Stimulated activated CD4-positive, alpha-beta T cell treated with anti-CD3 and anti-CD28 coated beads, Interleukin-4, amount 100 ng/mL, for 48 hours (primary cell): Measurements from ENCODE around the gene TEX53.

ENCODE experiments used
- DNase-seq, 2 donors: peaks; one replicate each; pipeline ENCODE4 v3.0.0-alpha.2; 2020; ENCODE audit warnings: low read depth in 2 of 2

The TEX53 gene

DNA sequence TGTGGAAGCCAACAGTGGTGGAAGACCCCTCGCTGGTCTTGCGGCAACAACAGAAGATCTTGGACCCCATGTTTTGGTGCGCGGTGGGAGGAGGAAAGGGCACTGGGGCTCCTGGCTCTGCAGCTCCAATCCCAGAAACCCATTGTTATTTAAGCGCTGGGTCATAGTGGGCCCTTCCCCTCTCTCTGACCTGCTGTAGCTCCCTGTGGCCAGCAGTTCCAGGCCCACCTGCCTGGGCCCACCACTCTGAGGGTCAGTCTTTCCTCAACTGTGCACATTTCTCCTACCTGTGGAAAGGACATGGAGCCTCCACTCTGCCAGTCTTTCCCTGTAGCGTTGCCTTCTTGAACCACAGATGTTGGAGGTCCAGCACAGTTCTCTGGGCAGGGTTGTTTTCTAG lies at the start of gene TEX53:
TSS of gene TEX53 (minus strand) at position 101 of the 400 bp plus-strand sequence. CDS start at position 70, 31 bp downstream.
- no peak for DNase-seq

DNA sequence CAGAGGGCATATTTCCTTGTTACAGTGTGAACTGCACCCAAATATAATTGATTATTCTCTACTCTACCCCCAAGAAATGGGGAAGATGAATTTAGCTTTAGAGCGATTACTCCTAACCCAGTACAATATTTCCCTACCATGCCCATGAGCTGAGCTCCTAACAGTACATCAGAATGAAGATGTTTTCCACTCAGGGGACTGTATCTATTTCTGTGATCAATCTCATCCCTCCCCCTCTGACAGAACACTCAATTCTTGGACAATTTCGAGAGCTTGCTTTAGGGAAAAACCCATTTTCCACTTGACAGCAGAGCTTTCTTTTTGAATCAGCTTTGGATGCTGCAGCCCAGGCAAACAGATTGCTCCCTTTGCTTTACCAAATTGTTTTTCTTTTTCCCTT lies 49.1 kb upstream of the TEX53 start:
- DNase-seq, result no peak

DNA sequence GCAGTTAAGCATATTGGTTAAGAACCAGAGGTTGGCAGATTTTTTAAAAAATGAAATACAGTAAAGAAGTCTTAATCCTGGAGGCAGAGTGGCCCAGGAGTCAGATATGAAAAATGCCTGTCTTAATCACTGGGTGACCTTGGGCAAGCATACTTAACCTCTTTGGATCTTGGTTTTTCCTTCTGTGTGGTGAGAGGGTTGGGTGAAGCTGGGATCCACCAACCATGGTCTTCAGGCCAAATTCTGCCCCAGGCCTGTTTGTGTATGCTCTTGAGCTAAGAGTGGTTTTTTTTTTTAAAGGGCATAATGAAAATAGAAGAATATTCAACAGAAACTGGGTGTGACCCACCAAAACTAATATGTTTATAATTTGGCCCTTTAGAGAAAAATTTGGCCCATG lies 44.4 kb upstream of the TEX53 start:
- DNase-seq, result no peak

DNA sequence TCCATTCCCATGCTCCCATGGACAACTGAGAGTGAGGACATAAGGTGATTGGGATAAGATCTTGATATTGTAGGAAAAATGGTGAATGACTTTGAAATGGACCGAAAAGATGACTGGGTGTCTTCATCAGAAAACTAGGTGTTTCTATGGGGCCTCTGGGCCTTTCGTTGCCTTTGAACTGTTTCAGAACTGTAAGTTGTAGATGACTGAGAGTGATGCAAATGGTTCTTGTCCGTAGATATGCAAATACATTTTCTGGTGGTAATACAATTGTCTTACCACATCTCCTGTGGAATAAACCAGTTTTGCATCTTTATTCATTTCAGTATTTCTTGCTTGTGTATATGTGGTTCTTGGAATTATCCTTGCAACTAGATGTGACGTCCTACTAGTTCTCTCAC lies 40.3 kb upstream of the TEX53 start:
- no peak for DNase-seq

DNA sequence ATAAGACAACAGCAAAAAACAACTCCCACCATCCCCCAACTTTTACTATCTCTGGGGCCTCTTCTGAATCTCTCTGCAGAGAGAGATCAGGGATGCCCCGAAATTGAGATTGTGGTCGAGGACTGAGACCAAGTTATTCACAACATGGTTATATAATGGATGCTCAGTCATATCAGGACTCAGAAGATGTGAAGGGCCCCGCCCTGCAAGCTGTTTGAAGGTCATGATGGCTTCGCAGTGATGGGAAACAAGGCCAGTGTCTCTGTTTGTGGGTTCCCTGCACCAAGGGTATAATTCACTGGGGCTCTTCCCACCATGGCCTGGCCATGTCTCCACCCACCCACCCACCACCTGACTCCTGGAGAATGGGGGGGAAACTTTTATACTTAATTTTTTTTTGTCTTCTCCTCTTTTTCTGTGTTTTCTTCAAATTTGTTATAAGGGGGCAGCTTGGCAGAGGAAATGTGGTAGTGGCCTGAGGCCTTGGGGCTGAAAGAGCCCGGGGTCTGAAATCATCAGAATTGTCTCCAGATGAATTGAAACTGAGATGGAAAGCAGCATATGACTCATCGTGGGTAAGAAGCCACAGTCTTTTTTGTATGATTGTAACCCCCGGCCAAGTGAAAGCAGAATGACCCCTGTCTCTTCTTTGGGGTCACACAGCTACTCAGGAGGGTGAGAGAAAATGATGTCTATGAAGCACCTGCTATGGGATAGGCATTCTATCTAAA lies 39.4 kb upstream of the TEX53 start:
- DNase-seq, result peak; percentile 47 to 68

DNA sequence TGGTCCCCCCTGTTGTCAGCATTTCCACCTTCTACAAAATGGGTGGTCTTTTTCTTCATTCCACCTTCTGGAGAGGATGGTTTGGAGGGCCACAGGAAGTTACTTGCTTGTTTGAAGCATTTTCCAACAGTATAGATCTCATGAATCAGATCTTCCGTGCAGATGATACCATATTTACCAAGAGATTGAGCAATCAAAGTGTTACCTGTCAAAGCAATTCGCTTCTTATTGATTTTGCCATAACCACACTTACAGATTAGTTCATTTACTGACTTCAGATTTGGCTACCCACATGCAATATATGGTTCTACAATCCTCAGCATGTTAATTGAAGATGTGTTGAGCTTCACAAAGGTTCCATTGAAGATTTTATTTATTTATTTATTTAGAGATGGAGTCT lies 38.3 kb upstream of the TEX53 start:
- no peak for DNase-seq

DNA sequence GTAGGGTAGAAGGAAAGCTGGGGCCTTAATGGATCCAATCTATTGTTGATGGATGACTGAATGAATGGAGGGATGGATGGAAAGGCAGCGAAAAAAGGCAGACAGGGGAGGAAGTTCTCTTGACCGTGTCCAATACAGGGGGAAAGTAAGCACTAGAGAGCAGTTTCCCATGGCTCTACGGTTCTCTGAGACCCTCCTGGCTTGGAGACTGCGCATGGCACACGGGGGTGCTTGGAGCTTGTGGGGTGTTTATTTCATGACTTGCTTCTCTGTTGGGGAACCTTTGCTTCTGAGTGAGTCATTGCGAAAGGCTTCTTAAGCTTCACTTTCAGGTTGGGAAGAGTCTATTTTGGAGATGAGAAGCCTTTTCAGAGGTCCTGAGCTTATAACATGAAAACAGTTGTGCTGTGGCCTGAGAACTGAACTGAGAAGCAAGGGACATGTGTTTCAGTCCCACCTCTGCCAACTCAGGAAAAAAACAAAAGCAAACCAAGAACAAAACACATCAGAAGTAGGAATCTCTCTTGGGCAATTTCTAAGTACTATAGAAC lies 37.2 kb upstream of the TEX53 start:
- no peak for DNase-seq

DNA sequence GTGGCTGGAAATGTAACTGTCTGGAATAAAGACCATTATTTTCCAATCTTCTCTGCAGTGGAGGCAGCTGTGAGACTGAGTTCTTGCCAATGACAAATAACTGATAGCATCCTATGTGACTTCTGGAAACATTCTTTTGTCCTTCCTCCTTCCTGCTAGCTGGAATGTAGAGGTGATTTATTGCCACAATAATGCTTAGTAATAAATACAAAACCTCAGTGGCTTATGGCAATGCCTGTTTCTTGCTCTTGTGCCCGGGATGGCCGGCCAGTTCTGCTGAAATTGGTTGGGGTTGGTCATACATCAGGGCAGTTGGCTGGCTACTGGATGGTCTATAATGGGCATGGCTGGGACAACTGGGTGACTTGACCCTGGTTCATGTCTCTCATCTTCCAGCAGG lies 36.5 kb upstream of the TEX53 start:
- DNase-seq, result no peak

DNA sequence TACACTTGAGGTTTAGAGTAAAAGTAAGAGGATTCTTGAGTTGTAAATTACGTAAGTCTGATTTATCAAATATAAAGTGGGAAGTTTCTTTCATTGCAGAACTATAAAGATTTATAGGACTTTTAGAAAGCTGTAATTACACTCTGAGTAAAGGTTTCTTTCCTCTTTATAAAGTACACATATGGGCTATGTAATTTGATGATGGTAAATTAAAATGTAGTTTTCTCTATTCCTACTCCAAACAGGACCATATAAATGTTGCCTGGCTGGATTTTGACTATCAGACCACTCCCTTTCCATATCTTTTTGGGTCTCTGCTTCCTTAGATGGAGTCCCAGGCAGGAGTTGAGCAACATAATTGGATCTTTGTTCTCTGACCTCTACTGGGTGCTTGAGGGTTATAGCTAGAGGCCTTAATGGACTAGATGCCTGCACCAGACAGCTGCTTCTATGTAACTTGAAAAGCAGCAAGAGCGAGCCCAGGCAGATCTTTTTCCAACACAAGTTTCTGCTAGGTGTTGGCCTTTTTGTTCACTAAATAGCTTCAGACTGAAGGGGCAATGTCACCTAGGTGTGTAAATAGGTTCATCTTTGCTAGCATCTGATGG lies 35.7 kb upstream of the TEX53 start:
- DNase-seq, result no peak

DNA sequence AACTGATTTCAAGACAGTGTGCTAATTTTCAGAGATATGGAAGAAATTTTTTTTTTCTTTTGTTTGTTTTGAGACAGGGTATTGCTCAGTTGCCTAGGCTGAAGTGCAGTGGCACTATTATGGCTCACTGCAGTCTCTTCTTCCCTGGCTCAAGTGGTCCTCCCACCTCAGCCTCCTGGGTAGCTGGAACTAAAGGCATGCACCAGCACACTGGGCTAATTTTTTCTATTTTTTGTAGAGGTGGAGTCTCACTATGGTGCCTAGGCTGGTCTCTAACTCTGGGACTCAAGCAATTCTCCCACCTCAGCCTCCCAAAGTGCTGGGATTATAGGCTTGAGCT lies 34.3 kb upstream of the TEX53 start:
- DNase-seq, result no peak

DNA sequence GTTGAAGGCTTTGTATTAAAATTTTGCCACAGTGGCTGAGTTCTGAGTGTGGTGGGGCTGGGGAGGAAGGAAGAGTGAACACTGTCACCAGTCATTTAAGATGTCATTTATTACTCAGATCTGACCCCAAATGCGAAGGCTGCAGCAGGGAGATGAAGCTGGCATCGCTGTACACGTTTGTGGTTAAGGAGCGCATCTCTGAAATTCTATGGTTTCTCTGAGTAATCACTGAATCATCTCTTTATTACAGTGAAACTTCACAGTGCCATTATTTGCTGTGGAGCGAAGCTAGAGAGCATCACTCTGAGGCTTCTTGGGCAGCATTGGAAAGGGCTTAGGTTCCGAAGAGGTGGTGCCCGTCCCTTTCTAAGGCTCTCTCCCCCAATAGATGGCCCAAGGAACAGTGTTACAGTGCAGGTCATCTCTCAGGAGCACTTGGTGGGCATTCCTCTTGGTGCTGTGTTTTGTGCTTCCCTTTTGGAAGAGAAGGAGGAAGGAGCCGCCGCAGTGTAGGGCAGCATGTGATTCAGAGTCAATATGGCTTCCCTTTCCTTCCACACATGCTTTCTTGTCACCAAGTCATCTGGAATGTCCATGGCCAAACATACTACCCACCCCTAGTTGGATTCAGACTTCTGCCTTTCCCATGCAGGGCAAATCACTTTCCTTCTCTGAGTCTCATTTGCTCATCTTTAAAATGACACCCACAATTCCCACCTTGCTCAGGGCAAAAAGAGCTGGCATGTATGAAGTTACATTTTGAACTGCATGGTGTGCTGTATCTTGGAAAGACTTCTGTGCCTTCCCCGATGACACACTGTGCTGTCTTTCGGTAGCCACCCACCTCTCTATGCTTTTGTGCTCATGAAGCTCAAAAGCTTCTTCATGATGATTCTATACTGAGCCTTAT lies 33.7 kb upstream of the TEX53 start:
- peak; percentile 34 to 73 for DNase-seq

DNA sequence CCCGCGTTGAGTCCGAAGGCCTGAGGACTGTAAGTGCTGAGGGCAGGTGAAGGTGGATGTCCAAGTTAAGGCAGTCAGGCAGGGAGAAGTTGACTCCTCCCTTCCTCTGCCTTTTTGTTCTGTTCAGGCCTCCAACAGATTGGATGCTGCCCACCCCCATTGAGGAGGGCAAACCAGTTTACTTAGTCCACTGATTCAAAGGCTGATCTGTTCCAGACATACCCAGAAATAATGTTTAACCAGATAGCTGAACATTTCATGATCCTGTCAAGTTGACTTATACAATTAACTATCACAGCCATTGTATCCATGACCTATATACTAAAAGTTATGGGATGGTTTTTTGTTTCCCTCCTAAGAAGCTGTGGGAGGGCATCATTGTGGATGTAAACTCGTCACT lies 32.7 kb upstream of the TEX53 start:
- DNase-seq, result no peak

DNA sequence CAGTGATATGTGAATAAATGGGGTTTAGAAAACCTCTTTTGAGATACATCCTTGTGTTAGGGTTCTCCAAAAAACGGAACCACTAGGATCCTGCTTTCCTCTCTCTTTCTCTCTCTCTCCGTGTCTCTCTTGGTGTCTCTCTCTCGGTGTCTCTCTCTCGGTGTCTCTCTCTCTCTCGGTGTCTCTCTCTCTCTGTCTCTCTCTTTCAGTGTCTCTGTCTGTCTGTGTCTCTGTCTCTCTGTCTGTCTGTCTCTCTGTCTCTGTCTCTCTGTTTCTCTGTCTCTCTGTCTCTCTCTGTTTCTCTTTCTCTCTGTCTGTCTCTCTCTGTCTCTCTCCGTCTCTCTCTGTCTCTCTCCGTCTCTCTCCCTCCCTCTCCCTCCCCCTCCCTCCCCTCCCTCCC lies 32.2 kb upstream of the TEX53 start:
- no peak for DNase-seq

DNA sequence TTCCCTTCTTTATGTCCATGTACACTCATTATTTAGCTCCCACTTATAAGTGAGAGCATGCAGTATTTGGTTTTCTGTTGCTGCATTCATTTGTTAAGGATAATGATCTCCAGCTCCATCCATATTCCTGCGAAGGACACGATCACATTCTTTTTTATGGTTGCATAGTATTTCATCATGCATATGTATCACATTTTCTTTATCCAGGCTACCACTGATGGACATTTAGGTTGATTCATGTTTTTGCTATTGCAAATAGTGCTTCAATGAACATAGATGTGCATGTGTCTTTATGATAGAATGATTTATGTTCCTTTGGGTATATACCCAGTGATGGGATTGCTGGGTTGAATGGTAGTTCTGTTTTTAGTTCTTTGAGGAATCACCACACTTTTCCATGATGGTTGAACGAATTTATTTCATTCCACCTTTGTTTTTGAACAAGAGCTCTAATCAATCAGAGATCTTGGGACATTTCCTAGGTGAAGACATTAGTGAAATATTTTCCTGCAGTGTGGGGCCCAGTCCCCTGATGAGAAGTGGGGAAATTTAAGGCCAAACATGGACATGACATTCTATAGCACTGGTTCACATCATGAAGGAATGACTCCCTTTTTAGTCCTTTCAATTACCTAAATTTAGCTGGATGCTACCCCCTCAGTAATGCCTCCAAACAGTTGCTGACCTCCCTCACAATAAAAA lies 31.5 kb upstream of the TEX53 start:
- DNase-seq, result no peak

DNA sequence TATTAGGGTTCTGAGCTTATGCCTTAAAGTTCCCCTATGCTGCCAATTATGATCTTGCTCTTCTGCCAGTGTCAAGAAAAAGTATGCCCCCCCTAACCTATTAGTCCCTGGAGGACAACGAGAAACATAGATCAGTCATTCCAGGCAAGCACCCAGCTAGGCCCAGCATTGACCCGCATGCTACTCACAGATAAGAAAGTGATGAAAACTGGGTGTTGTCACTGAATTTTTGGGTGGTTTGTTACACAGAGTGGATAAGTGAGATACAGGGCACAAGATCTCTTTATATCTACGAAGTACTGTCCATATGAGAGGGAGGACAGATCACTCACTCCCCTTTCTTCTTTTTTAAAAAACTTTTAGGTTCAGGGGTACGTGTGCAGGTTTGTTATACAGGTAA lies 30.8 kb upstream of the TEX53 start:
- DNase-seq, result no peak

DNA sequence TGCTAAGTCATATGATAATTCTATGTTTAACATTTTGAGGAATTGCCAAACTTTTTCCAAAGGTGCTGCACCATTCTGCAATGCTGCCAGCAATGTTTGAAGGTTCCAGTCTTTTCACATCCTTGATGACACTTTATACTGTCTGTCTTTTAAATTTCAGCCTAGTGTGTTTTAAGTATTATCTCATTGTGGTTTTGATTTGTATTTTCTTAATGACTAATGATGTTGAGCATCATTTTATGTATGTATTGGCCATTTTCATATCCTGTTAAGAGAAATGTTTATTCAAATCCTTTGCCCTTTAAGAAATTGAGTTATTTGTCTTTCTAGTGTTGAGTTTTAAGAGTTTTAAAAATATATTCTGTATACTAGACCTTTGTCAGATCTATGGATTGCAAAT lies 29.4 kb upstream of the TEX53 start:
- no peak for DNase-seq

DNA sequence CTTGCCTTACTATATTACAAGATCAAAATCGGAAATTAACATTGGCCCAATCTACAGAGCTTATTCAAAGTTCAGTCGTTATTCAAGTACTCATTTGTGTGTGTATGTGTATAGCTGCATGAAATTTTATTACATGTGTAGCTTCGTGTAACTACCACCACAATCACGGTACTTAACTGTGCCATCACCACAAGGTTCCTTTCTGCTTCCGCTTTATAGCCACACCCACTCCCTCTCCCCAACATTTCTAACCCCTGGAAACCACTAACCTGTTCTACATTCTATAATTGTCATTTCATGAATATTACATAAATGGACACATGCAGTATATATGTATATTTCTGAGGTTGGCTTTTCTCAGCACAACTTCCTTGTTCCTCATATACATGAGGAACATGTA lies 28.3 kb upstream of the TEX53 start:
- DNase-seq, result no peak

DNA sequence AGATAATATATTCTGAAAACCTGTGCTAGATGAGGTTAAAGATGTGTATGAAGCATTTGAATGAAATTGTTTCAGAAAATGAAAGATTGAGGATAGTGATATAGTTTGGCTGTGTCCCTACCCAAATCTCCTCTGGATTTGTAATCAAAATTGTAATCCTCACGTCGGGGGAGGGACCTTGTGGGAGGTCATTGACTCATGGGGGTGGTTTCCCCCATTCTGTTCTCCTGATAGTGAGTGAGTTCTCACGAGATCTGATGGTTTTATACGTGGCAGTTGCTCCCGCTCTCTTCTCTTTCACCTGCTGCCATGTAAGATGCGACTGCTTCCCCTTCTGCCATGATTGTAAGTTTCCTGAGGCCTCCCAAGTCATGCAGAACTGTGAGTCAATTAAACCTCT lies 26.4 kb upstream of the TEX53 start:
- DNase-seq, result no peak

DNA sequence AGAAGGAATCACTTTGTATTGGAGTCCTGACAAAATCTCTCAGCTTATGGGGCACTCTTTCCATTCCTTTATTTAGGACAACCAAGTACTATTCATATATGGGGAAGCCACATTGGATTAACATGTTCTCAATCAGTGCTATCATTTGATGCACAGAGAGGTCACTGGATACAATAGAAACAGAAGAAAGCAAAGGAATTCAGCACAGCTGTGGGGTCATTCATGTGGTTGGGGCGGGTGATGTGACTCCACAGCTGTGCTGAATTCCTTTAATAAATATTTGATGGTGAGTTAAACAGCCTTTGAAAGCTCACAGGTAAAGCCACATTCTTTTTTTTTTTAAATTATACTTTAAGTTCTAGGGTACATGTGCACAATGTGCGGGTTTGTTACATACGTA lies 25.2 kb upstream of the TEX53 start:
- DNase-seq, result no peak

DNA sequence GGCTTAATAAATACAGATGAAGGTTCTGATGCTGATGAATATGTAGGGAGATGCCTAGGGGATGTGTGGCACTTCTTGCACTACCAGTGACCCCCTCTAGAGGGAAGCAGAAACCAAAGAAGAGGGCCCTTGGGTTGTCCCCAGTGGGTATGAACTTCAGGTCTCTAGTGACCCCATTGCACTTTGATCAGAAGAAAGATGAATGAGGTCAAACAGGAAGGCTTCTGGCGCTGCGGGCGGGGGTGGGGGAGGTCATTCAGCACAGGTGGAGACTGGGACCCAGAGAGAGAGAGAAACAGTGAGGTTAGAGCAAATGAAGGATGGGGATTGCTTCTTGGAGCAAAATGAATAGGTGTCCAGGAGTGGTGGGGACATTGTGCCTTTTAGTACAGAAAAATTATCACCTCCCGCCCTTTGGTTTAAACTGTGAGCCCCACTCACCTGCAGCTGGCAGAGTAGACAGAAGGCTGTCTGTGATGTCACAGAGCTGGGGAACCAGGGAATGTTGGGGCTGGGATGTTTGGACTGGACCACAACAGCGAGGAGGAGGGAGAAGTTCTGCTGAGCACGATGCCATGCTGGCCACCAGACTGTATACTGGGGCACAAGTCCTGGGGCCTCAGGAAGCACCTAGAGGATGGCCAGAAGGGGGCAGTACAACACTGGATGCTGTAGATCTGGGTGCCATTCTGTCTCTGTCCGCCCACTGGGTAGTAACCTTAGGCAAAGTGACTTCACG lies 24.2 kb upstream of the TEX53 start, which contains the start of gene TEX48:
TSS of gene TEX48 (minus strand) at position 599 of the 739 bp plus-strand sequence. CDS start 10,469 bp downstream, outside the sequence.
- peak; percentile 73 to 77 for DNase-seq
